Measurements from ENCODE around the gene NEUROD1.

Gene NEUROD1

GRCh38 chr2:181643151-181643550 lies 37.2 kb downstream of the NEUROD1 start:
- DNase-seq: no peak

GRCh38 chr2:181642086-181642485 lies 38.2 kb downstream of the NEUROD1 start:
- DNase-seq: no peak

- no peak for DNase-seq
These were observed 40.6 kb downstream of the NEUROD1 start for GRCh38 chr2:181639686-181640085.

- DNase-seq: no peak
These were observed 47.5 kb downstream of the NEUROD1 start for GRCh38 chr2:181632733-181633401.

GRCh38 chr2:181628590-181629585 lies 51.4 kb downstream of the NEUROD1 start:
- DNase-seq: no peak

- DNase-seq: peak in 2 of 56 donors; percentile 2 to 6
These were observed 52.8 kb downstream of the NEUROD1 start for GRCh38 chr2:181627545-181627944.

GRCh38 chr2:181626671-181627070 lies 53.6 kb downstream of the NEUROD1 start:
- DNase-seq: no peak
